GM21723 (cell line): ENCODE measurements around the gene SLC6A2.
"Not testable (repeated sequence)": the region's sequence is repeated elsewhere in the genome, so short reads cannot be mapped to it uniquely, and the experiment has no call there.

Source experiments
- ATAC-seq: cut with Tn5 transposase; IDR thresholded peaks from one replicate; pipeline ENCODE4 v1.9.1; 2021; ENCODE audit warnings: mild to moderate bottlenecking, moderate library complexity; ENCODE audit not compliant: unreplicated experiment

SLC6A2 gene

GRCh38 chr16:55655897-55656681 is at the start of gene SLC6A2:
TSS of gene SLC6A2 (plus strand) at chr16:55655988. CDS start at chr16:55656695, 707 bp downstream.
- ATAC-seq, result no peak

GRCh38 chr16:55613613-55614335 is 42.0 kb upstream of the SLC6A2 start:
- ATAC-seq, result no peak

DNA sequence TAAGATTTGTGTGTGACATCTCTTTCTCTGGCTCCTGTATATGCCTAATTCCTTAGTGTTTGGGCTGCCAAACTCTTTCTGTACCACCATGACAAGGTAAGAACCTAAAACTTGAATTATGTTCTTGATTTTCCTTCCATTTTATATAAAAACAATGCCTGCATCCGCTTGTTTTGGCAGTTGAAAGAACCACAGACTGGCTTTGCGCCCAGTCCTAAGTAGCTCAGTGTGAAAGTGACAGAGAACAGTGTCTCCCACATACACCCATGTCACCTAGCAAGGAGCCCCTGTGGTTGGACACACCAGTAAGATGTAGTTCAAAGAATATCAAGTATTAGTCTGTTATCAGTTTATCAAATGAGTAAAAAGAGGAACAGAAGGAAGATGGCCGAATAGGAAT is 40.7 kb upstream of the SLC6A2 start:
- no peak for ATAC-seq

DNA sequence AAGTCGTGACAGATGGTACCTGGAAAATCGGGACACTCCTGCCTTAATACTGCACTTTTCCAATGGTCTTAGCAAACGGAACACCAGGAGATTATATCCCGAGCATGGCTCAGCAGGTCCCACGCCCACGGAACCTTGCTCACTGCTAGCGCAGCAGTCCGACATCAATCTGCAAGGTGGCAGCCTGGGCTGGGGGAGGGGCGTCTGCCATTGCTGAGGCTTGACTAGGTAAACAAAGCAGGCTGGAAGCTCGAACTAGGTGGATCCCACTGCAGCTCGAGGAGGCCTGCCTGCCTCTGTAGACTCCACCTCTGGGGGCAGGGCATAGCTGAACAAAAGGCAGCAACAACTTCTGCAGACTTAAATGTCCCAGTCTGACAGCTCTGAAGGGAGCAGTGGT is 40.1 kb upstream of the SLC6A2 start:
- not testable (repeated sequence) for ATAC-seq

- ATAC-seq, result no peak
These were observed 34.0 kb upstream of the SLC6A2 start for GRCh38 chr16:55621771-55622170.

DNA sequence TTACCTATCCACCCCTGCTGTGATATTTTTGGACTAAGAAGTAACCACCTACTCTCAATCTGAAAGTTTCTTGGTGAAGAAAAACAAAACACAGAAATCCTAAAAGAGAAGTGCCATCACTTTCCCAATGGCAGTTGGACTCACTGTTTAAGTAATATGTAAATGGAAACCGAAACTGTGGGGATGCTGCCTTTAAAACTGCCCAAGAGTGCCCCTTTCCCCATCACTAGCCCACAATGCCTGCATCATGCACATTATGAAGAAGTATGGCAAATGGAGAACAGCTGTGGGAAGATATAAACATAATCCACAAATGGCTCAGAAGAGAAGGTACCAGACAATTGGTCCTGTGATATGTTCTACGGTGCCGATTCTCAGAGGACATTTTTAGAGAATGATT is 33.5 kb upstream of the SLC6A2 start:
- no peak for ATAC-seq

GRCh38 chr16:55622930-55623561 is 32.7 kb upstream of the SLC6A2 start:
- no peak for ATAC-seq

GRCh38 chr16:55623640-55624039 is 32.1 kb upstream of the SLC6A2 start:
- no peak for ATAC-seq

DNA sequence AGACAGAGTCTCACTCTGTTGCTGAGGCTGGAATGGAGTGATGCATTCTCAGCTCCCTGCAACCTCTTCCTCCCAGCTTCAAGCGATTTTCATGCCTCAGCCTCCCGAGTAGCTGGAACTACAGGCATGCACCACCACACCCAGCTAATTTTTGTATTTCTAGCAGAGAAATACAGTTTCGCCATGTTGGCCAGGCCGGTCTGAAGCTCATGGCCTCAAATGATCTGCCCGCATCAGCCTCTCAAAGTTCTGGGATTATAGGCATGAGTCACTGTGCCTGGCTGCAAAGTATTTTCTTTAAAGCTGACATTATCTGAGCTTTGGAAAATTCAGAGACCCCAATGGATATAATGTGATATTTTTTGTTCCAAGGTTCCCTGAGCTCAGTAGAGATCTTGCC is 31.1 kb upstream of the SLC6A2 start:
- ATAC-seq, result no peak

DNA sequence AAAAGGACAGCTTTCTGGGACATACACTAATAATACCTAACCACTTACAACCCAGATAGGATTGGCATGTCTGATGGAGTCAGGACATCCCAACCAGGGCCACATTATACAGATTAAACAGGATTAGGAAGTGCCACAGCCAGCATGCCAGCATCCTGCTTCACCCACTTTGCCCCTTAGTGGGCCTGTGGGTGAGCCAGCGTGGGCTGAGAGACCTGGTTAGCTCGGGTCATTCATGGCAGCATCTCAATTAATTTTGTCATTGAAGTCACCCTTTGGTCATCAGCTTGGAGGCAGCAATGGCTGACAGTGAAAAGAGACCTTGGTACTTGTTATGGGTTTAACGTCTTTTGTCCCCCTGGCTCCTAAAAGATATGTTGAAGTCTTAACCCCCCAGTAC is 29.9 kb upstream of the SLC6A2 start:
- no peak for ATAC-seq

DNA sequence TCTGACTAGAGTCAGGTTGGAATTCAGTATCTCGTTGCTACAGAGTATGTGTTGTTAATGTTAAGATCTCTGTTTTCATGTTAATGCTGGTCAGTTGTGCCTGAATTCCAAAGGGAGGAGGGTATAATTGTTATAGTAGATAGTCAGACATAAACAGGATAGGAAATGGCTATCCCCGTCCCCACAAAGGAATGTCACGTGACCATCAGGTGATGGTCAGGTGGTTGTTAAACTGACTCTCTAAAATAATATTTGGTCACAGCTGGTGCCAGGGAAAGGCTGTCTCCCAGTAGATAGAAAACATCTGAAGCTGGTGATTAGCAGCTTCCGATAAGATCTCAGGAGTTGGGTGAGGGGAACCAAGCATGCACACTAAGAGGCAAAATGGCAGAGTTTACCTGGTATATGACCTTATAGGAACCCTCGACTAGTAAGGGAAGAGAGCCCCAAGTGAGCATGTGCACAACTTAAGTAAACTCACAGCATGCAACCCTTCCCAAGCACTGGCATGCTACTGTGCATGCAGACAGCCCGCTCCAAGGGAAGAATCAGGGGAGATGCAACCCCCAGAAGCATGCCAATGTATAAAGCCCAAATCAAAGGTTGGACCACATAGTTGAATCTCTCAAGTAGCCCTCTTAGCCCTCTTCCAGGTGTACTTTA is 27.4 kb upstream of the SLC6A2 start:
- no peak for ATAC-seq

DNA sequence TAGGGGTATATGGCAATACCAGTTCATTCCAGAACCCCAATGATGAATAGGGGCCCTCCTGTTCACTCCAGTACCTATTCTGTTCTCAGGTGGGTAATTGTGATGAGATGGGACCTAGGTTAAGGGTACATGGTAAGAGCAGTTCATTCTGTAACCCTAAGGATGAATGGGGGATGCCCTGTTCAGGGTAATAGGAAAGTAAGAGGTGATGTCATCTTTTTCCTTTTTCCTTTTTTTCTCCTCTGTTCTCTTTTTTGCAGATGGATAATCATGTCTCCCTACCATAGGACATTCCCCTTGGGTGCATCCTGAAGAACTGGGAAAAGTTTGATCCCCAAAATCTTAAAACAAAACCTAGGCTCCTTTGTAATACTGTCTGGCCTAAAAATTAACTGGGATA is 25.0 kb upstream of the SLC6A2 start:
- no peak for ATAC-seq

- ATAC-seq, result no peak
These were observed 23.5 kb upstream of the SLC6A2 start for GRCh38 chr16:55632259-55632658.

DNA sequence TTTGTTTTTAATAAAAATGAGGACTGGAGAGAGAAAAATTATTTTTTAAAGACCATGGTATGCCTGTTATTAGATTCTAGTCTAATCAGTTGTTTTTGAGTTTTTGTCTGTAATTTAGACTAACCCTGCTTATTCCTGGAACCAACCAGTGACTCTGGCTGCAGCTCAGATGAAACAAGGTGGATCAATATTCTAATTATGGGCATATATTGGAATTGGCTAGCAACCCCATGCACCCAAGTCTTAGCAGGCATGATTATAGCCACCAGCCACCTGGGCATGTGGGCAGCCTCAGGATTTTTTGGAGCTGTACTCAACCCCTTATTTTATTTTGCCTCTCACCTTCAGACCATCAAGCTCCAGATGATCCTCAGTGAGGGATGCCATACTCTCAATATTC is 21.6 kb upstream of the SLC6A2 start:
- ATAC-seq, result no peak

DNA sequence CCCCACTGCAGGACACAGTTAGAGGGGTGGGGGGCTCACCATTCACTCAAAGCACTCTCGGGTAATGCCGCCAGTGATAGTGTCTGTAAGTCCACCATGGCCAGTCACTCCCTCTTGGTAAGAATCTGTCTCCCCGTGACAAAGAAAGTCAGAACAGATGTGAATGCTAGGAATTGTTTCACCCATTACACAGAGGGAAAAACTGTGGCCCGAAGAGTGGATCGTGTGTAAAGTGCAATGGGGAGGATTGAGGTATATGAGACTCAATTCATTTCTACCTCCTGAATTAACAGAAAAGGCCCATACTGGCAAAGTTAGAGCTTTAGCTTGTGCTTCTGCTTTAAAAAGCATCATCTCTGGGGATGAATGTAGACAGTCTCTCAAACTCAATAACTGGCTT is 17.5 kb upstream of the SLC6A2 start:
- ATAC-seq, result no peak

DNA sequence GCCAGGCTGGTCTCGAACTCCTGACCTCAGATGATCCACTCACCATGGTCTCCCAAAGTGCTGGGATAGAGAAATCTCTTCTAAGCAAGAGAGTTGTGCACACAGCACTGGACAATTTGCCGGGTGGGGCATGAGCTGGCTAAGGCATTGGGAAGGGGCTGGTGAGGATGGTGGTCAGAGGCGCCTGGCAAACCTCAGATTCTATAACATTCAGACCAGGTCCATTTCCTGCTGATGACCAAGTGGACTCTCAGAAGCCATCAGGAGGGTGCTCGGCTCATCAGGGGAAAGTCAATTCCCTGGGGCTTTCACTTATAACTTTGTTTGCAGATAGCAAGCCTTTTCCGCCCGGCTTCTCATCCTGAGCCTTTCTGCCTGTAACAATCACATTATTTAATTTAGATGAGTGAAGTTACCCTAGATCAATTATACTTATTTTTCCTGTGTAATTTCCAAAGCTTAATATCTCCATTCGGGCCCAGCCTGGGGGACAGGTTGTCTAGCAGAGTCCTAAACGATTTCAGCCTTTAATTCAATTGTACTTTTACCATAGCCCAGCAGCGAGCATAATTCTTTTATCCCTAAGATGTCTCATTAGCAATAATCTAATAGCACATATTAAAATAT is 15.0 kb upstream of the SLC6A2 start:
- no peak for ATAC-seq

DNA sequence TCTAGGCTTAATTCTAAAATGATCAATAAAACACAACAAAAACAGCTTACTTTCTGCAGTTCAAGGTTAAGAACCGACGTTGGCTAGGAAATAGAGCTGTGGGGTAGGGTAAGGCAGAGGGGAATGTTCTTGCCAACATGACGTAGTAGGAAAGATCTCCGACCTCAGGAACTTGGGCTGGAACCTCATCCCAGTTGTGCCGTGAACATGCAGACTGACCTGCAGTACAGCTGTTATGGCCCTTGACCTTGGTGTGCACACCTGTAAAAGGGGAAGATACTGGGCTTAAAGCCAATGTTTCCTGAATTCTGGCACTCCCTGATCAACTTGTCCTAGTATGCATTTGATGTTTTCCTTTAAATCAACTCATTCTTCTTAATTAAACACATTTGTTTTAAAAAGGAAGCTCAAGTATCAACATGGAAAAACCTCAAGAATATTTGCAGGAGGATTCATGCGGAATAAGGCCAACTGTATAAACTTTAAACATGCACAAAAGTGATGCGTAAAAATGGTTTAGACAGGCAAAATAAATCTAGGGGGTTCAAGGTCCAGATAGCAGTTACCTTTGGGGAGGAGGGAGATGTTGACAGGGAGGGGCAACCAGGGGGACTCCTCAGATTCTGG is 14.2 kb upstream of the SLC6A2 start:
- ATAC-seq, result no peak

DNA sequence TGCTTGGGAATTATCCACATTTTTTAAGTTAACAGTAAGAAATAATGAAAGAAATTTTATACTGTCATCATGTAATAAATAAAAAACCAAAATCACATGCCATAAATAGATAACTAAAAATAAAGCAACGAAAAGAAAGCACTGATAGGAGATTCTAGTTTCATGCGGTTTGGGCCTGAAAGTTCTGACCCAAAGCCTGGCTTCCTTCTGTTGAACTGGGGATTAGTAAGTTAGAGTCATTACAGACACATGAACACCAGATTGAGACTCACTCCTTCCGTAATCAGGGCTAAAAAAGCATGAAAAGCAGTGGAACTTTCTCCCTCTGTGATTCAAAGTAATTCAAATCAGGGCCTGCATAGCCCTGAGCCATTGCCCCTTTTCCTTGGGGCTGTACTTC is 13.2 kb upstream of the SLC6A2 start:
- ATAC-seq, result no peak

GRCh38 chr16:55643161-55643970 is 12.4 kb upstream of the SLC6A2 start:
- no peak for ATAC-seq

DNA sequence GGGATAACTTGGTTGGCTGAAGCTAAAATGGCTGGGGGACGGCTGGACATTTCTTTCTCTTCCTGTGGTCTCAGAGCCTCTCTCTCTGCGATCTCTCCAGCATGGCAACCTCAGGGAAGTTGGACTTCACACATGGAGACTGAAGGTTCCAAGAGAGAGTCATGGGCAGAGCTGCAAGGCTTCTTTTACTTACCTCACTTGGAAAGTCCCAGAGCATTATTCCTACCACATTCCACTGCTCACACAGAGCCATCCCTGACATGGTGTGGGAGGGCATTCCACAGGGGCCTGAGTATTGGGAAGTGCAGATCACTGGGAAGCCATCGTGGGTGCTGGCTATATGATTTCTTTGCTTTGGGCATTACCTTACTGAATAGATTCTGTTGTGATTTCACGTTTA is 9.8 kb upstream of the SLC6A2 start:
- ATAC-seq, result no peak
